Ovary (tissue), 3 donors: Measurements from ENCODE around the gene NIN.

Source experiments
- EP300 ChIP-seq: sonication (generic); formaldehyde crosslinking; IDR thresholded peaks from one replicate; pipeline ENCODE4 v1.6.1; 2017; ENCODE audit warnings: antibody characterized with exemption
- POLR2A ChIP-seq: fragments of 450-650 bp; IDR thresholded peaks from one replicate; pipeline ENCODE4 v1.6.1; 2017; ENCODE audit warnings: antibody characterized with exemption, mild to moderate bottlenecking, moderate library complexity
- TF ChIP-seq, protein P1 (sequence below), 3 donors: fragments of 450-650 bp in 2 of 3; fragments of 200-600 bp in 1 of 3; IDR thresholded peaks; one replicate each; pipeline versions ENCODE4 v1.5.1 to v1.8.0; 2016 to 2022; ENCODE audit warnings: antibody characterized with exemption in 3 of 3, mild to moderate bottlenecking in 1 of 3
- donor health status: DM: no; HTN: no; CAD: no.

DNA sequence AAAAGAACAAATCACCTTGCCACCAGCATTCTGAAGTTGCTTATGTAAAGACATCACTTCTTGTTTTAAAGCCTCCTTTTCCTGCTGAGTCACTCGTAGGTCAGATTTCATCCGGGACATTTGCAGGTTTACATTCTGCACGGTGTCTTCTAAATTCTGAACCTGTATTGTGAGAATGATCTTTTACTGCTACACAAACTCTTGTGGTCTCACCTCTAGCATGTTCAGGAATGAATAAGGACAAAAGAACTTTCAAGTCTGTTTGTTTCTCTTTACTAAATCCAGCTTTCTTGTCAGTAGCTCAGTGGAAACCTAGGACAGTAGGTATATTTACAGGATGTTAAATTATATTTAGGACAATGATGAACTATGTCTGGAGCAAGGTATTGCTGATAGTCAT lies 89.4 kb downstream of the NIN start:
- TF ChIP-seq, protein P1, sequence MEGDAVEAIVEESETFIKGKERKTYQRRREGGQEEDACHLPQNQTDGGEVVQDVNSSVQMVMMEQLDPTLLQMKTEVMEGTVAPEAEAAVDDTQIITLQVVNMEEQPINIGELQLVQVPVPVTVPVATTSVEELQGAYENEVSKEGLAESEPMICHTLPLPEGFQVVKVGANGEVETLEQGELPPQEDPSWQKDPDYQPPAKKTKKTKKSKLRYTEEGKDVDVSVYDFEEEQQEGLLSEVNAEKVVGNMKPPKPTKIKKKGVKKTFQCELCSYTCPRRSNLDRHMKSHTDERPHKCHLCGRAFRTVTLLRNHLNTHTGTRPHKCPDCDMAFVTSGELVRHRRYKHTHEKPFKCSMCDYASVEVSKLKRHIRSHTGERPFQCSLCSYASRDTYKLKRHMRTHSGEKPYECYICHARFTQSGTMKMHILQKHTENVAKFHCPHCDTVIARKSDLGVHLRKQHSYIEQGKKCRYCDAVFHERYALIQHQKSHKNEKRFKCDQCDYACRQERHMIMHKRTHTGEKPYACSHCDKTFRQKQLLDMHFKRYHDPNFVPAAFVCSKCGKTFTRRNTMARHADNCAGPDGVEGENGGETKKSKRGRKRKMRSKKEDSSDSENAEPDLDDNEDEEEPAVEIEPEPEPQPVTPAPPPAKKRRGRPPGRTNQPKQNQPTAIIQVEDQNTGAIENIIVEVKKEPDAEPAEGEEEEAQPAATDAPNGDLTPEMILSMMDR (IDR thresholded peaks at IDR 0.05), result no peak
- TF ChIP-seq POLR2A (no peak), EP300 (no peak)
